H9 (cell line): Measurements from ENCODE around the gene F13B. TPM values are rescaled to one million over a fixed set of nuclear protein-coding genes. Genes with fewer than 3 reads are reported as not detected.

Source experiments
- DNase-seq: peaks from one replicate; pipeline ENCODE4 v3.0.0-alpha.2; 2017
- H2AFZ ChIP-seq: one replicate; pipeline ENCODE4 v1.6.1; 2013; ENCODE audit warnings: mild to moderate bottlenecking, low read length, control low read depth, moderate library complexity
- H2AK5ac ChIP-seq: 2 replicates; pipeline ENCODE4 v1.6.1; 2013; ENCODE audit warnings: low read length, control low read depth, mixed read lengths; ENCODE audit not compliant: insufficient read length
- H2BK120ac ChIP-seq: one replicate; pipeline ENCODE4 v1.6.1; 2013; ENCODE audit warnings: low read depth, mild to moderate bottlenecking, low read length, control low read depth, inconsistent platforms; ENCODE audit not compliant: poor library complexity, severe bottlenecking
- H2BK12ac ChIP-seq: 2 replicates; pipeline ENCODE4 v1.6.1; 2013; ENCODE audit warnings: low read length, control low read depth, mixed read lengths, low read depth; ENCODE audit not compliant: insufficient read length
- H2BK15ac ChIP-seq: 2 replicates; pipeline ENCODE4 v1.6.1; 2013; ENCODE audit warnings: low read depth, low read length, control low read depth
- H2BK20ac ChIP-seq: one replicate; pipeline ENCODE4 v1.6.1; 2013; ENCODE audit warnings: low read depth, mild to moderate bottlenecking, low read length, control low read depth, inconsistent platforms; ENCODE audit not compliant: poor library complexity, severe bottlenecking
- H2BK5ac ChIP-seq: 2 replicates; pipeline ENCODE4 v1.6.1; 2013; ENCODE audit warnings: low read length, control low read depth, mixed read lengths; ENCODE audit not compliant: insufficient read length
- H3K14ac ChIP-seq: 2 replicates; pipeline ENCODE4 v1.6.1; 2013; ENCODE audit warnings: low read length, control low read depth; ENCODE audit not compliant: insufficient read depth
- H3K18ac ChIP-seq: 2 replicates; pipeline ENCODE4 v1.6.1; 2013; ENCODE audit warnings: low read depth, mild to moderate bottlenecking, mixed read lengths, low read length, control low read depth; ENCODE audit not compliant: insufficient read length
- H3K23ac ChIP-seq: 2 replicates; pipeline ENCODE4 v1.6.1; 2013; ENCODE audit warnings: low read length, control low read depth, mixed read lengths, low read depth; ENCODE audit not compliant: insufficient read length
- H3K23me2 ChIP-seq: 2 replicates; pipeline ENCODE4 v1.6.1; 2013; ENCODE audit warnings: low read depth, mild to moderate bottlenecking, mixed read lengths, low read length, control low read depth; ENCODE audit not compliant: insufficient read length, poor library complexity, severe bottlenecking
- H3K27ac ChIP-seq: 2 replicates; pipeline ENCODE4 v1.5.1; 2013; ENCODE audit warnings: low read length, control low read depth, mixed read lengths, low read depth; ENCODE audit not compliant: insufficient read length
- H3K27me3 ChIP-seq: 2 replicates; pipeline ENCODE4 v1.6.1; 2013; ENCODE audit warnings: low read length, control low read depth, inconsistent platforms; ENCODE audit not compliant: insufficient read depth
- H3K4ac ChIP-seq: 2 replicates; pipeline ENCODE4 v1.6.1; 2013; ENCODE audit warnings: low read depth, mild to moderate bottlenecking, control low read depth, inconsistent platforms, low read length, moderate library complexity
- H3K4me1 ChIP-seq: 2 replicates; pipeline ENCODE4 v1.6.1; 2013; ENCODE audit warnings: low read length, control low read depth, inconsistent platforms; ENCODE audit not compliant: insufficient read depth
- H3K4me2 ChIP-seq: 2 replicates; pipeline ENCODE4 v1.6.1; 2013; ENCODE audit warnings: low read length, control low read depth, mixed read lengths; ENCODE audit not compliant: insufficient read length, insufficient read depth
- H3K56ac ChIP-seq: 2 replicates; pipeline ENCODE4 v1.6.1; 2013; ENCODE audit warnings: low read depth, mild to moderate bottlenecking, mixed read lengths, low read length, control low read depth; ENCODE audit not compliant: insufficient read length
- H3K79me1 ChIP-seq: 2 replicates; pipeline ENCODE4 v1.6.1; 2013; ENCODE audit warnings: low read depth, mild to moderate bottlenecking, moderate library complexity, low read length, control low read depth, inconsistent platforms; ENCODE audit not compliant: insufficient read depth, poor library complexity, severe bottlenecking
- H3K79me2 ChIP-seq: 2 replicates; pipeline ENCODE4 v1.6.1; 2013; ENCODE audit warnings: low read length, control low read depth, inconsistent platforms; ENCODE audit not compliant: insufficient read depth
- H3K9ac ChIP-seq: 2 replicates; pipeline ENCODE4 v1.6.1; 2013; ENCODE audit warnings: low read length, control low read depth, mixed read lengths; ENCODE audit not compliant: insufficient read length; ENCODE audit errors: extremely low read depth
- H3K9me3 ChIP-seq: one replicate; pipeline ENCODE4 v1.6.1; 2013; ENCODE audit warnings: low read depth, low read length, inconsistent platforms; ENCODE audit not compliant: control insufficient read depth
- H3T11ph ChIP-seq: one replicate; pipeline ENCODE4 v1.6.1; 2013; ENCODE audit warnings: mild to moderate bottlenecking, low read length, control low read depth, inconsistent platforms
- H4K20me1 ChIP-seq: one replicate; pipeline ENCODE4 v1.6.1; 2013; ENCODE audit not compliant: control insufficient read depth, insufficient read length, insufficient read depth
- H4K5ac ChIP-seq: 2 replicates; pipeline ENCODE4 v1.6.1; 2013; ENCODE audit warnings: low read depth, mild to moderate bottlenecking, mixed read lengths, low read length, control low read depth; ENCODE audit not compliant: insufficient read length
- H4K8ac ChIP-seq: replicated peaks from 2 replicates; pipeline ENCODE4 v1.6.1; 2013; ENCODE audit warnings: low read length, control low read depth, mixed read lengths, low read depth; ENCODE audit not compliant: insufficient read length
- H4K91ac ChIP-seq: 2 replicates; pipeline ENCODE4 v1.6.1; 2013; ENCODE audit warnings: low read depth, mild to moderate bottlenecking, moderate library complexity, mixed read lengths, low read length, control low read depth; ENCODE audit not compliant: insufficient read length
- H3K27ac Mint-ChIP-seq, 3 experiments: 2 replicates in 2 of 3; 3 replicates in 1 of 3; pipeline ENCODE4 v1.8.0; 2020 to 2021; ENCODE audit warnings: mixed read lengths in 3 of 3, mild to moderate bottlenecking in 1 of 3, moderate library complexity in 1 of 3
- H3K27me3 Mint-ChIP-seq: 2 replicates; pipeline ENCODE4 v1.8.0; 2021; ENCODE audit warnings: low read depth, mild to moderate bottlenecking, moderate library complexity, mixed read lengths
- H3K36me3 Mint-ChIP-seq, 3 experiments: 2 replicates in 2 of 3; 3 replicates in 1 of 3; pipeline ENCODE4 v1.8.0; 2020 to 2021; ENCODE audit warnings: low read depth in 3 of 3, mixed read lengths in 3 of 3; ENCODE audit not compliant: insufficient read depth in 1 of 3
- H3K4me1 Mint-ChIP-seq, 2 experiments: 2 replicates each; pipeline ENCODE4 v1.8.0; 2020; ENCODE audit warnings: mixed read lengths in 2 of 2
- H3K4me3 Mint-ChIP-seq, 2 experiments: 2 replicates in 1 of 2; 3 replicates in 1 of 2; pipeline ENCODE4 v1.8.0; 2020 to 2021; ENCODE audit warnings: mild to moderate bottlenecking in 2 of 2, mixed read lengths in 2 of 2, moderate library complexity in 1 of 2
- H3K9me3 Mint-ChIP-seq, 2 experiments: 2 replicates in 1 of 2; 3 replicates in 1 of 2; pipeline ENCODE4 v1.8.0; 2020; ENCODE audit warnings: mild to moderate bottlenecking in 2 of 2, mixed read lengths in 2 of 2, moderate library complexity in 1 of 2
- CTCF ChIP-seq: fragments of 200-600 bp; sonication (generic); conservative IDR thresholded peaks from 3 replicates; pipeline ENCODE4 v1.8.0; 2021; ENCODE audit warnings: antibody characterized with exemption, mild to moderate bottlenecking
- WGBS: extraction: QIAGEN DNeasy Blood & Tissue Kit; methylation state at CpG from one replicate; pipeline ENCODE4 v1.1.7; 2013; ENCODE audit warnings: missing lambda C conversion rate, low lambda C conversion rate, mixed read lengths; ENCODE audit not compliant: insufficient read length; ENCODE audit errors: extremely low coverage; 5-methylcytosine and 5-hydroxymethylcytosine counted together
- total RNA-seq: library from RNA; stranded (reverse); gene quantifications from 2 replicates; pipeline ENCODE4 v1.2.1, GENCODE V29; 2021

The F13B gene
- total RNA-seq, 1 experiment from 2014 or later, result not detected

GRCh38 chr1:196997423-196997822, 69.6 kb downstream of the F13B start:
- Histone ChIP-seq H3K14ac (no peak overlapping the region), H3K27ac (no peak overlapping the region), H3K18ac (no peak overlapping the region), H3K56ac (no peak overlapping the region), H3K4me2 (no peak overlapping the region), H2BK120ac (no peak overlapping the region), H2BK20ac (no peak overlapping the region), H2BK5ac (no peak overlapping the region), H4K5ac (no peak overlapping the region), H3K9ac (no peak overlapping the region), H3K27me3 (no peaks in the 10 kb centered on the region), H3K79me2 (no peaks in the 10 kb centered on the region), H3K4ac (no peak overlapping the region), H4K20me1 (no peaks in the 10 kb centered on the region), H2AK5ac (no peak overlapping the region), H2BK15ac (no peak overlapping the region), H3T11ph (no peak overlapping the region), H3K23me2 (no peaks in the 10 kb centered on the region), H3K23ac (no peak overlapping the region), H4K8ac (no peak overlapping the region), H3K4me1 (no peaks in the 10 kb centered on the region), H2BK12ac (no peak overlapping the region), H2AFZ (no peak overlapping the region), H3K79me1 (no peaks in the 10 kb centered on the region), H3K9me3 (no peaks in the 10 kb centered on the region), H4K91ac (no peak overlapping the region)
- Mint-ChIP-seq H3K4me1 (peaks cover 4% of the 10 kb centered on the region in 2 experiments), H3K36me3 (no peaks in the 10 kb centered on the region), H3K27me3 (no peaks in the 10 kb centered on the region), H3K9me3 (no peaks in the 10 kb centered on the region; a peak in 1 of 5 replicates), H3K4me3 (no peak overlapping the region), H3K27ac (no peak overlapping the region)
- TF ChIP-seq CTCF, result no peak
- no peak for DNase-seq
- WGBS, result no CpG with 5 or more reads among the region's 1 CpG
